GM12873 (cell line): ENCODE results near the gene BUB1B.

ENCODE experiments used
- TF ChIP-seq, protein P1 (sequence below): IDR thresholded peaks from 2 replicates; pipeline ENCODE4 v1.5.1; 2012; ENCODE audit warnings: low read depth, mild to moderate bottlenecking, moderate library complexity, low read length, control low read depth; ENCODE audit not compliant: insufficient read depth; ENCODE audit errors: missing control alignments

BUB1B gene

DNA sequence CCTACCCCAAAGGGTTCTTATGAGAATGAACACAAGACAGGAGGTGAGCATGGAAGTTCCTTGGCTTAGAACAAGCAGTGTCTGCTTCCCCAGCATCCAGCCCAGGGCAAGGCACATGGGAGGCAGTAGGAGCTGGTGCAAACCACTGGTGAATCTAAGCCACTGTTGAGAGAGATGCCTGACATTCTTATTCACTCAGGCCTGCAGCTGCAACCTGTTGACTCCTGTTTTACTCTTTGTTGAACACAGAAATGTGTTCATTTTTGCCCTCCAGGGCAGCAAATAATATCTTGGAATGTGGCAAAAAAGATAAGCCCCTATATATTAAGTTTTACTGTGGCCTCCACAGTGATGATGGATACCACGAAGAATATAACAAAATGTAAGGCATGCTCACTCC lies 69.1 kb downstream of the BUB1B start:
- TF ChIP-seq, protein P1, sequence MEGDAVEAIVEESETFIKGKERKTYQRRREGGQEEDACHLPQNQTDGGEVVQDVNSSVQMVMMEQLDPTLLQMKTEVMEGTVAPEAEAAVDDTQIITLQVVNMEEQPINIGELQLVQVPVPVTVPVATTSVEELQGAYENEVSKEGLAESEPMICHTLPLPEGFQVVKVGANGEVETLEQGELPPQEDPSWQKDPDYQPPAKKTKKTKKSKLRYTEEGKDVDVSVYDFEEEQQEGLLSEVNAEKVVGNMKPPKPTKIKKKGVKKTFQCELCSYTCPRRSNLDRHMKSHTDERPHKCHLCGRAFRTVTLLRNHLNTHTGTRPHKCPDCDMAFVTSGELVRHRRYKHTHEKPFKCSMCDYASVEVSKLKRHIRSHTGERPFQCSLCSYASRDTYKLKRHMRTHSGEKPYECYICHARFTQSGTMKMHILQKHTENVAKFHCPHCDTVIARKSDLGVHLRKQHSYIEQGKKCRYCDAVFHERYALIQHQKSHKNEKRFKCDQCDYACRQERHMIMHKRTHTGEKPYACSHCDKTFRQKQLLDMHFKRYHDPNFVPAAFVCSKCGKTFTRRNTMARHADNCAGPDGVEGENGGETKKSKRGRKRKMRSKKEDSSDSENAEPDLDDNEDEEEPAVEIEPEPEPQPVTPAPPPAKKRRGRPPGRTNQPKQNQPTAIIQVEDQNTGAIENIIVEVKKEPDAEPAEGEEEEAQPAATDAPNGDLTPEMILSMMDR: no peak

DNA sequence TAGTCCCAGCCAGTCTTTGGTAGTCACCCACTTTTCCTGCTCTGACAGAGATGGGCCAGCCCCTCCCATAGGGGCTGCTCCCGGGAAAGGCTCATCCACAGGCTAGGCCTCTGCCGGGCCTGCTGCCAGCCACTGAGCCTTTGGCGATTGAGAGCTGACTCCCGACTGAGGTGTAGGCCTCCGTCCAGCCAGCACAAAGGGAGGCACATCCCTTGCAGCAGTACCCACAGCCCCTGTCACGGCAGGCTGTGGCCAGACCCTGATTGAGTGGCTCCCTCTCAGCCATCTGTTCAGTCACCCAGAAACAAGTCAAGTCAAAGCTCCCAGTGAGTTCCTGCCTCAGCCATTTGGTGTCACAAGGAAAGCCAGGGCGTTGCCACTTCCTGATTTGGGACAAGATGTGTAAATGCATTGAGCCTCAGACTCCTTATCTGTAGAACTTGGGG lies 71.8 kb downstream of the BUB1B start:
- TF ChIP-seq, protein P1: no peak

- TF ChIP-seq, protein P1: no peak
Observed at GRCh38 chr15:40233727-40234577, 73.1 kb downstream of the BUB1B start.

DNA sequence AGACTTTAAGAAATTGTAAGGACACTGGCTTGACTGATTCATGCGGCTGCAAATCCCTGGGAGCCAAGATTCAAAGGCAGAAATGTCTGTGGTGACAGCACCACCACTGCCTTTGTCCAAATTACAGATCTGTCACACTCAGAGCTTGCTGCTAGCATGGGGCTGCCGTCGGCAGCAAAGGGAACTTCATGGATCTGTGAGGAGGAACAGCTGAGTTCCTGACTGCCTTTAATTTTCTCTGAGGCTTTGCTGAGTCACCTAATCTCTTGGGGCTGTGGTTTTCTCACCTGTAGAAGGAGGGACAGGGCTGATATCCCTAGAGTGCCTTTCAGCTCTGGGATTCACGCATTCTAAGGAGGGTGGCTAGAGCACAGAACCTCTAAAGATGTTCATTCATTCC lies 73.9 kb downstream of the BUB1B start:
- TF ChIP-seq, protein P1: no peak

DNA sequence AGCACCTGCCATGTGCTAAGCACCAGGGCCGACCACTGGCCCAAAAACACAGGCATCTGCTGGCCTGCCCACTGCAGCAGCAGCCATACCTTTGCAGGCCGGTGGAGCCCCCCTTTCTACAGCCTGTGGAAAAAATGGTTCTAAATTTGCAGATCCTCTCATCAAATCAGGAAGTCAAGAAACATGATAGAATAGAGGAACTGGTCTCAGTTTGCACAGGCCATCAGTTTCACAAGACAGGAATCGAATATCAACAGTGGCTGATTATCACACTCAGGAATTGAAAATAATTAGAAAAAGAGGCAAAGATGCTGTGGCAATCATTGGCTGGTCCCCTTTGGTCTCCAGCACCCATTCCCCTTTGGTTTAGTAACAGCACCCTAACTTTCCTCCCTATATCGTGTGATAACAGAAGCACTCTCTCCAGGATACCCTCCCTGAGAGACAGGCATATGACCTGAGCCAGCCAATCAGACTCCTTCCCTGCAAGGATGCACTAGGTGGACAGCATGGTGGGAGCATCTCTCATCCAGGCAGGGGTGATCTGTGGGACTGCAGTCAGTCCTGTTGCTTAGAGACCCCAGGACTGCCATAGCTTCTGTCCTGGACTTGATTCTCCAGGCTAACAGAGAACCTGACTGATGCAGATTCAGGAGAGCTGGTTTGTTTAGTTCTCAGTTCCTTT lies 74.5 kb downstream of the BUB1B start:
- TF ChIP-seq, protein P1: no peak

- TF ChIP-seq, protein P1: no peak
Observed at GRCh38 chr15:40238532-40239403, 77.9 kb downstream of the BUB1B start, which contains the start of gene PAK6. Gene PAK6, plus strand, starts transcription at chr15:40239063. Its CDS starts 25,723 bp downstream, at chr15:40264786.
